ENCODE measurements around the gene HAGHL. TPM values are rescaled to one million over a fixed set of nuclear protein-coding genes. Genes with fewer than 3 reads are reported as not detected.

The HAGHL gene
- total and polyA plus RNA-seq, 12 donors, result 0.35 to 63.5 (median 6.0) TPM; not detected in 1

GRCh38 chr16:724188-725040, 2.5 kb upstream of the HAGHL start:
- WGBS, 4 donors, result 60 to 66% (median 63%) methylated on average over 1 to 29 of the region's 29 CpGs
- TF ChIP-seq POLR2A (IDR thresholded peaks at IDR 0.05), result no peak
- TF ChIP-seq CTCF (IDR thresholded peaks at IDR 0.05), result no peak
- no peak overlapping the region for H3K4me3 ChIP-seq
- no peak overlapping the region for H3K27ac ChIP-seq
- no peak for DNase-seq
- H3K4me1 ChIP-seq (replicated peaks in 1 of 2), result peaks cover 31 to 32% of the 10 kb centered on the region in 2 donors
- H3K27me3 ChIP-seq, result no peaks in the 10 kb centered on the region
- intact Hi-C loops (cut with DNase I), result no loop called here
- H3K9me3 ChIP-seq (replicated peaks in 1 of 3), result no peaks in the 10 kb centered on the region
- H3K36me3 ChIP-seq (replicated peaks in 1 of 2), result no peaks in the 10 kb centered on the region

- Histone ChIP-seq H3K27ac (no peak overlapping the region), H3K4me3 (no peak overlapping the region), H3K36me3 (replicated peaks in 1 of 2) (no peaks in the 10 kb centered on the region), H3K27me3 (no peaks in the 10 kb centered on the region), H3K4me1 (replicated peaks in 1 of 2) (peaks cover 26 to 29% of the 10 kb centered on the region in 2 donors), H3K9me3 (replicated peaks in 1 of 3) (no peaks in the 10 kb centered on the region)
- no peak for TF ChIP-seq POLR2A (IDR thresholded peaks at IDR 0.05)
- 73 to 85% (median 81%) methylated on average over 4 to 7 of the region's 7 CpGs for WGBS, 4 donors
- DNase-seq, result no peak
- intact Hi-C loops (cut with DNase I), result no loop called here
Measured at GRCh38 chr16:725041-725376, 1.9 kb upstream of the HAGHL start.

- H3K36me3 ChIP-seq (replicated peaks in 1 of 2), result no peaks in the 10 kb centered on the region
- H3K4me3 ChIP-seq, result no peak overlapping the region
- no peaks in the 10 kb centered on the region for H3K27me3 ChIP-seq
- TF ChIP-seq POLR2A (IDR thresholded peaks at IDR 0.05) (no peak), CTCF (IDR thresholded peaks at IDR 0.05) (no peak)
- no peak for DNase-seq
- intact Hi-C loops (cut with DNase I), result no loop called here
- H3K4me1 ChIP-seq (replicated peaks in 1 of 2), result peaks cover 23 to 25% of the 10 kb centered on the region in 2 donors
- no peak overlapping the region for H3K27ac ChIP-seq
- H3K9me3 ChIP-seq (replicated peaks in 1 of 3), result no peaks in the 10 kb centered on the region
- WGBS, 4 donors, result 67 to 74% (median 69%) methylated on average over 2 to 23 of the region's 23 CpGs
Measured at GRCh38 chr16:725463-726187, 1.3 kb upstream of the HAGHL start.

GRCh38 chr16:726188-726437, 793 bp upstream of the HAGHL start:
- Histone ChIP-seq H3K4me1 (replicated peaks in 1 of 2) (peaks cover 23 to 25% of the 10 kb centered on the region in 2 donors), H3K27ac (no peak overlapping the region), H3K36me3 (replicated peaks in 1 of 2) (no peaks in the 10 kb centered on the region), H3K27me3 (no peaks in the 10 kb centered on the region), H3K4me3 (no peak overlapping the region), H3K9me3 (replicated peaks in 1 of 3) (no peaks in the 10 kb centered on the region)
- intact Hi-C loops (cut with DNase I), result no loop called here
- TF ChIP-seq POLR2A (IDR thresholded peaks at IDR 0.05), result no peak
- no peak for TF ChIP-seq CTCF (IDR thresholded peaks at IDR 0.05)
- 8 to 21% (median 19%) methylated on average over 1 to 9 of the region's 9 CpGs for WGBS, 4 donors
- DNase-seq, result no peak

Data from adrenal gland (tissue), 12 donors.